ENCODE results near the gene ADAD1. TPM values are rescaled to one million over a fixed set of nuclear protein-coding genes. Genes with fewer than 3 reads are reported as not detected.
"Not testable (repeated sequence)": the region's sequence is repeated elsewhere in the genome, so short reads cannot be mapped to it uniquely, and the experiment has no call there.

Gene ADAD1
- total and polyA plus RNA-seq, 7 experiments from 2014 or later = not detected

GRCh38 chr4:122356317-122356808, 22.4 kb upstream of the ADAD1 start:
- POLR2A ChIA-PET = no interaction called here
- DNase-seq (no peak), ATAC-seq (no peak)
- Mint-ChIP-seq H3K4me3 (no peak overlapping the region), H3K27ac (no peak overlapping the region), H3K27me3 (no peaks in the 10 kb centered on the region), H3K9me3 (no peaks in the 10 kb centered on the region), H3K4me1 (peaks cover 0 to 8% (median 3%) of the 10 kb centered on the region in 7 donors), H3K36me3 (peaks cover 1 to 64% (median 48%) of the 10 kb centered on the region in 5 donors)
- Histone ChIP-seq H3K4me3 (ENCODE audit: low read length) (no peak overlapping the region), H3K9me3 (ENCODE audit: control insufficient read depth in 2 of 3, low read length in 3 of 3) (no peaks in the 10 kb centered on the region), H3K27me3 (ENCODE audit: control insufficient read depth in 2 of 2, insufficient read depth in 2 of 2, low read length in 2 of 2) (no peaks in the 10 kb centered on the region), H3K4me1 (ENCODE audit: control insufficient read depth in 2 of 2, insufficient read depth in 2 of 2, low read length in 2 of 2) (no peaks in the 10 kb centered on the region), H3K27ac (ENCODE audit: low read depth, low read length) (no peak overlapping the region), H3K36me3 (ENCODE audit: control insufficient read depth in 2 of 3, insufficient read depth in 3 of 3, low read length in 3 of 3) (peaks cover 13 to 36% (median 15%) of the 10 kb centered on the region in 3 experiments)
- intact Hi-C loops (cut with micrococcal nuclease) = loop anchor here in 1 of 2 donors (10.0 kb wide), 1 partner anchor 98 kb away; the partner anchor contains the start of gene IL2
- CTCF ChIA-PET = no interaction called here

DNA sequence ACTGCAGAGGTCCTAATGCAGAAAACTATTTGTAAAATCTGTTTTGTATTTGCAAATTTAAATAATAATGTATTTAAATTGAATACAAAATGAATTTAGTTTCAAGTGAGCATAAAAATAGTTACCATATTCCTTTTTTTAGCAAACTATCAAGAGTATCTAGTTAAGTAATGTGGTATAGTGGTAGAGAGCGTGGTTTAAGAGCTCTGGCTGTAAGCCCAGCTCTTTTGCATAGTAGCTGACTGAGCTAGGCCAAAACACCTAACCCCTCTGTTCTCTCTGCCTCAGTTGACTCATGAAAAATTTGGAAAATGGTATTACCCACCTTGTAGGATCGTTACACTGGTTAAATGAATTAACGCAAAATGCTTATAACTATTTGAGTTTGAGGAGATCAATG, 18.1 kb upstream of the ADAD1 start:
- H3K36me3 Mint-ChIP-seq = peaks cover 0 to 59% (median 48%) of the 10 kb centered on the region in 5 donors
- intact Hi-C loops (cut with micrococcal nuclease) = loop anchor here in 1 of 2 donors (5.0 kb wide), 1 partner anchor 217 kb away; no protein-coding TSS in a partner anchor
- no peak overlapping the region for H3K27ac Mint-ChIP-seq
- H3K4me3 Mint-ChIP-seq = no peak overlapping the region
- no peak overlapping the region for H3K4me3 ChIP-seq (ENCODE audit: low read length)
- H3K27me3 ChIP-seq (ENCODE audit: control insufficient read depth in 2 of 2, insufficient read depth in 2 of 2, low read length in 2 of 2) = no peaks in the 10 kb centered on the region
- peaks cover 13 to 32% (median 15%) of the 10 kb centered on the region in 3 experiments for H3K36me3 ChIP-seq (ENCODE audit: control insufficient read depth in 2 of 3, insufficient read depth in 3 of 3, low read length in 3 of 3)
- H3K27me3 Mint-ChIP-seq = no peaks in the 10 kb centered on the region
- ChIA-PET POLR2A (no interaction called here), CTCF (no interaction called here)
- DNase-seq (no peak), ATAC-seq (no peak)
- H3K27ac ChIP-seq (ENCODE audit: low read depth, low read length) = no peak overlapping the region
- peaks cover 0 to 5% (median 0%) of the 10 kb centered on the region in 7 donors for H3K4me1 Mint-ChIP-seq
- no peaks in the 10 kb centered on the region for H3K4me1 ChIP-seq (ENCODE audit: control insufficient read depth in 2 of 2, insufficient read depth in 2 of 2, low read length in 2 of 2)
- H3K9me3 Mint-ChIP-seq = peaks cover 0 to 8% (median 3%) of the 10 kb centered on the region in 11 donors
- peaks cover 0 to 5% (median 0%) of the 10 kb centered on the region in 3 experiments for H3K9me3 ChIP-seq (ENCODE audit: control insufficient read depth in 2 of 3, low read length in 3 of 3)

- POLR2A ChIA-PET = no interaction called here
- no peak overlapping the region for H3K27ac Mint-ChIP-seq
- H3K4me1 Mint-ChIP-seq = peaks cover 0 to 5% (median 0%) of the 10 kb centered on the region in 7 donors
- peaks cover 0 to 5% (median 0%) of the 10 kb centered on the region in 3 experiments for H3K9me3 ChIP-seq (ENCODE audit: control insufficient read depth in 2 of 3, low read length in 3 of 3)
- ATAC-seq (no peak), DNase-seq (peak in 1 of 9 donors; percentile 8)
- no peaks in the 10 kb centered on the region for H3K27me3 ChIP-seq (ENCODE audit: control insufficient read depth in 2 of 2, insufficient read depth in 2 of 2, low read length in 2 of 2)
- peaks cover 0 to 3% (median 0%) of the 10 kb centered on the region in 5 donors for H3K27me3 Mint-ChIP-seq
- H3K27ac ChIP-seq (ENCODE audit: low read depth, low read length) = no peak overlapping the region
- CTCF ChIA-PET = no interaction called here
- peaks cover 7 to 13% (median 12%) of the 10 kb centered on the region in 3 experiments for H3K36me3 ChIP-seq (ENCODE audit: control insufficient read depth in 2 of 3, insufficient read depth in 3 of 3, low read length in 3 of 3)
- H3K4me3 Mint-ChIP-seq = no peak overlapping the region
- H3K36me3 Mint-ChIP-seq = peaks cover 11 to 46% (median 37%) of the 10 kb centered on the region in 5 donors
- H3K4me1 ChIP-seq (ENCODE audit: control insufficient read depth in 2 of 2, insufficient read depth in 2 of 2, low read length in 2 of 2) = no peaks in the 10 kb centered on the region
- H3K4me3 ChIP-seq (ENCODE audit: low read length) = no peak overlapping the region
- intact Hi-C loops (cut with micrococcal nuclease) = loop anchor here in 1 of 2 donors (5.0 kb wide), 1 partner anchor 212 kb away; no protein-coding TSS in a partner anchor
- H3K9me3 Mint-ChIP-seq = peaks cover 7 to 49% (median 26%) of the 10 kb centered on the region in 11 donors
These were observed 14.0 kb upstream of the ADAD1 start for GRCh38 chr4:122364700-122365404.

- ATAC-seq; H3K4me3 ChIP-seq (ENCODE audit: low read length); H3K4me1 ChIP-seq (ENCODE audit: control insufficient read depth in 2 of 2, insufficient read depth in 2 of 2, low read length in 2 of 2); H3K9me3 ChIP-seq (ENCODE audit: control insufficient read depth in 2 of 3, low read length in 3 of 3); intact Hi-C loops (cut with micrococcal nuclease); POLR2A ChIA-PET; H3K27ac ChIP-seq (ENCODE audit: low read depth, low read length); DNase-seq; H3K4me3 Mint-ChIP-seq; CTCF ChIA-PET; H3K27me3 Mint-ChIP-seq; H3K36me3 ChIP-seq (ENCODE audit: control insufficient read depth in 2 of 3, insufficient read depth in 3 of 3, low read length in 3 of 3); H3K27ac Mint-ChIP-seq; H3K27me3 ChIP-seq (ENCODE audit: control insufficient read depth in 2 of 2, insufficient read depth in 2 of 2, low read length in 2 of 2); H3K4me1 Mint-ChIP-seq: not testable (repeated sequence)
- Mint-ChIP-seq H3K36me3 (peaks cover 8 to 22% (median 11%) of the 10 kb centered on the region in 5 donors), H3K9me3 (peaks cover 7 to 53% (median 26%) of the 10 kb centered on the region in 11 donors)
These were observed 10.0 kb upstream of the ADAD1 start for GRCh38 chr4:122368786-122369185.

GRCh38 chr4:122377352-122377751, 1.5 kb upstream of the ADAD1 start:
- H3K27ac ChIP-seq (ENCODE audit: low read depth, low read length) = no peak overlapping the region
- H3K9me3 ChIP-seq (ENCODE audit: control insufficient read depth in 2 of 3, low read length in 3 of 3) = no peaks in the 10 kb centered on the region
- DNase-seq = no peak
- Mint-ChIP-seq H3K27me3 (no peaks in the 10 kb centered on the region), H3K36me3 (no peaks in the 10 kb centered on the region), H3K9me3 (peaks cover 0 to 2% (median 0%) of the 10 kb centered on the region in 11 donors), H3K4me1 (no peaks in the 10 kb centered on the region), H3K27ac (no peak overlapping the region), H3K4me3 (no peak overlapping the region)
- H3K36me3 ChIP-seq (ENCODE audit: control insufficient read depth in 2 of 3, insufficient read depth in 3 of 3, low read length in 3 of 3) = no peaks in the 10 kb centered on the region
- no peak overlapping the region for H3K4me3 ChIP-seq (ENCODE audit: low read length)
- H3K4me1 ChIP-seq (ENCODE audit: control insufficient read depth in 2 of 2, insufficient read depth in 2 of 2, low read length in 2 of 2) = no peaks in the 10 kb centered on the region
- intact Hi-C loops (cut with micrococcal nuclease) = no loop called here
- POLR2A ChIA-PET = no interaction called here
- CTCF ChIA-PET = no interaction called here
- H3K27me3 ChIP-seq (ENCODE audit: control insufficient read depth in 2 of 2, insufficient read depth in 2 of 2, low read length in 2 of 2) = no peaks in the 10 kb centered on the region
- ATAC-seq = no peak

- ChIA-PET POLR2A (interaction anchor here (0.6 kb wide), 1 partner anchor 13 kb away, joined by 3 read pairs; no protein-coding TSS in a partner anchor), CTCF (no interaction called here)
- Histone ChIP-seq H3K4me3 (ENCODE audit: low read length) (no peak overlapping the region), H3K27ac (ENCODE audit: low read depth, low read length) (no peak overlapping the region), H3K9me3 (ENCODE audit: control insufficient read depth in 2 of 3, low read length in 3 of 3) (no peaks in the 10 kb centered on the region), H3K36me3 (ENCODE audit: control insufficient read depth in 2 of 3, insufficient read depth in 3 of 3, low read length in 3 of 3) (no peaks in the 10 kb centered on the region), H3K27me3 (ENCODE audit: control insufficient read depth in 2 of 2, insufficient read depth in 2 of 2, low read length in 2 of 2) (no peaks in the 10 kb centered on the region), H3K4me1 (ENCODE audit: control insufficient read depth in 2 of 2, insufficient read depth in 2 of 2, low read length in 2 of 2) (no peaks in the 10 kb centered on the region)
- H3K36me3 Mint-ChIP-seq = no peaks in the 10 kb centered on the region
- H3K27me3 Mint-ChIP-seq = no peaks in the 10 kb centered on the region
- no peak overlapping the region for H3K4me3 Mint-ChIP-seq
- intact Hi-C loops (cut with micrococcal nuclease) = no loop called here
- H3K4me1 Mint-ChIP-seq = no peaks in the 10 kb centered on the region
- H3K27ac Mint-ChIP-seq = no peak overlapping the region
- ATAC-seq (no peak), DNase-seq (no peak)
- H3K9me3 Mint-ChIP-seq = peaks cover 0 to 2% (median 0%) of the 10 kb centered on the region in 11 donors
These were observed 428 bp downstream of the ADAD1 start for GRCh38 chr4:122379239-122379638.

Data from naive thymus-derived CD4-positive, alpha-beta T cell (primary cell).